GM23338 (cell line): Measurements from ENCODE around the gene SMYD3. TPM values are rescaled to one million over a fixed set of nuclear protein-coding genes. Genes with fewer than 3 reads are reported as not detected.

Source experiments
- ATAC-seq: fragments of 200-7000 bp; cut with Tn5 transposase; 3 replicates; pipeline ENCODE4 v1.9.1; 2020
- DNase-seq: peaks from one replicate; pipeline ENCODE4 v3.0.0-alpha.2; 2015; ENCODE audit warnings: low spot score
- H2AFZ ChIP-seq: fragments of 200-600 bp; sonication (generic); 2 replicates; pipeline ENCODE4 v1.8.0; 2016; ENCODE audit warnings: antibody characterized with exemption, mild to moderate bottlenecking, moderate library complexity
- H3F3A ChIP-seq: fragments of 200-600 bp; sonication (generic); replicated peaks from 2 replicates; pipeline ENCODE4 v1.8.0; 2017; ENCODE audit warnings: antibody characterized with exemption, mixed run types, low read depth
- H3K27ac ChIP-seq: fragments of 200-600 bp; sonication (generic); 2 replicates; pipeline ENCODE4 v1.6.1; 2016; ENCODE audit warnings: low read depth
- H3K27me3 ChIP-seq: fragments of 200-600 bp; sonication (generic); 2 replicates; pipeline ENCODE4 v1.8.0; 2016; ENCODE audit warnings: mild to moderate bottlenecking, mixed run types, moderate library complexity; ENCODE audit not compliant: insufficient read depth
- H3K36me3 ChIP-seq: fragments of 200-600 bp; sonication (generic); 2 replicates; pipeline ENCODE4 v1.8.0; 2016; ENCODE audit warnings: mild to moderate bottlenecking; ENCODE audit not compliant: insufficient read depth
- H3K4me1 ChIP-seq: fragments of 200-600 bp; sonication (generic); 2 replicates; pipeline ENCODE4 v1.8.0; 2016; ENCODE audit warnings: mild to moderate bottlenecking, moderate library complexity; ENCODE audit not compliant: insufficient read depth
- H3K4me2 ChIP-seq: fragments of 200-600 bp; sonication (generic); 2 replicates; pipeline ENCODE4 v1.7.1; 2017; ENCODE audit warnings: mixed run types
- H3K4me3 ChIP-seq: fragments of 200-600 bp; sonication (generic); 2 replicates; pipeline ENCODE4 v1.6.1; 2016; ENCODE audit warnings: mixed run types
- H3K79me2 ChIP-seq: fragments of 200-600 bp; sonication (generic); replicated peaks from 2 replicates; pipeline ENCODE4 v1.8.0; 2017; ENCODE audit warnings: mild to moderate bottlenecking; ENCODE audit not compliant: insufficient read depth
- H3K9me2 ChIP-seq: fragments of 200-600 bp; sonication (generic); 2 replicates; pipeline ENCODE4 v1.8.0; 2017; ENCODE audit not compliant: insufficient read depth
- H4K20me1 ChIP-seq: fragments of 200-600 bp; sonication (generic); replicated peaks from 2 replicates; pipeline ENCODE4 v1.8.0; 2017; ENCODE audit warnings: mild to moderate bottlenecking; ENCODE audit not compliant: insufficient read depth
- H3K27ac Mint-ChIP-seq: 2 replicates; pipeline ENCODE4 v1.8.0; 2020; ENCODE audit warnings: inconsistent platforms, mild to moderate bottlenecking, moderate library complexity, mixed read lengths
- H3K27me3 Mint-ChIP-seq: 3 replicates; pipeline ENCODE4 v1.8.0; 2022; ENCODE audit warnings: low read depth, mild to moderate bottlenecking, moderate library complexity, mixed read lengths, inconsistent platforms; ENCODE audit not compliant: insufficient read depth, poor library complexity
- H3K36me3 Mint-ChIP-seq: 3 replicates; pipeline ENCODE4 v1.8.0; 2021; ENCODE audit warnings: low read depth, mild to moderate bottlenecking, inconsistent platforms, moderate library complexity, mixed read lengths
- H3K4me1 Mint-ChIP-seq: 3 replicates; pipeline ENCODE4 v1.8.0; 2020; ENCODE audit warnings: mild to moderate bottlenecking, inconsistent platforms, mixed read lengths
- H3K4me3 Mint-ChIP-seq: 3 replicates; pipeline ENCODE4 v1.8.0; 2021; ENCODE audit warnings: moderate library complexity, mild to moderate bottlenecking, inconsistent platforms, mixed read lengths
- H3K9me3 Mint-ChIP-seq: 3 replicates; pipeline ENCODE4 v1.8.0; 2020; ENCODE audit warnings: moderate library complexity, mild to moderate bottlenecking, inconsistent platforms, mixed read lengths
- CREB1 ChIP-seq: fragments of 250-450 bp; sonication (Bioruptor Pico); IDR thresholded peaks from 2 replicates; pipeline ENCODE4 v1.5.0; 2020; ENCODE audit warnings: low read depth, mild to moderate bottlenecking, moderate library complexity
- ETS1 ChIP-seq: IDR thresholded peaks from 2 replicates; pipeline ENCODE4 v1.6.1; 2016; ENCODE audit warnings: antibody characterized with exemption
- EZH2 ChIP-seq: fragments of 200-600 bp; sonication (generic); IDR thresholded peaks from one replicate; pipeline ENCODE4 v1.8.0; 2017; ENCODE audit warnings: antibody characterized with exemption, mild to moderate bottlenecking, low read depth; ENCODE audit not compliant: unreplicated experiment
- EZH2phosphoT487 ChIP-seq: fragments of 200-600 bp; sonication (generic); IDR thresholded peaks from one replicate; pipeline ENCODE4 v1.8.1; 2018; ENCODE audit warnings: antibody characterized with exemption; ENCODE audit not compliant: unreplicated experiment
- JUNB ChIP-seq: IDR thresholded peaks from one replicate; pipeline ENCODE4 v1.6.1; 2016; ENCODE audit warnings: antibody characterized with exemption; ENCODE audit not compliant: unreplicated experiment
- POLR2AphosphoS5 ChIP-seq: IDR thresholded peaks from 2 replicates; pipeline ENCODE4 v1.6.1; 2016; ENCODE audit warnings: antibody characterized with exemption, low read depth
- polyA plus RNA-seq: library from polyadenylated mRNA; unstranded; fragments of >200 nt; fragmentation: Nextera tagmentation; extraction: Ambion mirVana; gene quantifications from 2 replicates; pipeline ENCODE4 v1.2.1, GENCODE V29; 2016
- total RNA-seq: library from RNA; depleted of rRNA; stranded (reverse); fragments of >200 nt; shearing (Covaris generic); gene quantifications from 2 replicates; pipeline ENCODE4 v1.2.3, GENCODE V29; 2014
- TF ChIP-seq, protein P1 (sequence below), 2 experiments: fragments of 200-600 bp in 1 of 2; sonication (generic) in 1 of 2; conservative IDR thresholded peaks; 2 replicates each; pipeline versions ENCODE4 v1.5.1 to v1.6.1; 2016 to 2017; ENCODE audit warnings: antibody characterized with exemption in 2 of 2, low read depth in 2 of 2, mild to moderate bottlenecking in 2 of 2, moderate library complexity in 1 of 2
- TF ChIP-seq, protein P2 (sequence below): IDR thresholded peaks from one replicate; pipeline ENCODE4 v1.6.1; 2018; ENCODE audit warnings: antibody characterized with exemption; ENCODE audit not compliant: unreplicated experiment
- TF ChIP-seq, protein P3 (sequence below): fragments of 250-450 bp; sonication (Bioruptor Pico); IDR thresholded peaks from 2 replicates; pipeline ENCODE4 v1.5.0; 2020; ENCODE audit warnings: mild to moderate bottlenecking, moderate library complexity

Gene SMYD3
- total and polyA plus RNA-seq, 2 experiments from 2014 or later = 31.8 to 34.4 TPM

DNA sequence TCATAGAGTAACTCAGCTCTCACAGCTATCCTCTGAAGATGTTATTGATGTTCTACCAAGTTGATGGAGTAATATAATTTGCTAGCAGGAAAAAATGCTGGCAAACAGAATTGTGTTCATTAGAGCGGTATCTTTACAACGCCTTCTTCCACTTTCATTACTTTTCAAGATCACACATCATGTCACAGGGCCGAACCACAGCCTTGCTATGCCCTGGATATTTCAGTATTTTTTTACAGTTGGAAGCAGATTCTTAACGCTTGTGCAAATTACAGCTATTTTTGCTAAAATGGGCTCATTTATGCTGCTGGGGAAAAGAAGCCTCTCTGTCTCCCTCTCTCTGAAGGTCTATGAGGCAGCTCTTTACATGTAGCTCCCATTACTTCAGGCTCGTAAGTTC lies 720.1 kb downstream of the SMYD3 start:
- Histone ChIP-seq H4K20me1 (no peaks in the 10 kb centered on the region), H3K79me2 (no peaks in the 10 kb centered on the region), H3F3A (no peaks in the 10 kb centered on the region), H3K9me2 (no peaks in the 10 kb centered on the region), H3K4me1 (no peaks in the 10 kb centered on the region), H2AFZ (no peak overlapping the region), H3K4me2 (no peak overlapping the region), H3K36me3 (no peaks in the 10 kb centered on the region), H3K27me3 (no peaks in the 10 kb centered on the region), H3K4me3 (no peak overlapping the region), H3K27ac (no peak overlapping the region)
- no peaks in the 10 kb centered on the region for H3K36me3 Mint-ChIP-seq
- H3K27ac Mint-ChIP-seq = no peak overlapping the region
- ATAC-seq (peak; percentile 40; the same call in 2 of the 3 replicates), DNase-seq (no peak)
- H3K9me3 Mint-ChIP-seq = no peaks in the 10 kb centered on the region
- TF ChIP-seq, protein P1, sequence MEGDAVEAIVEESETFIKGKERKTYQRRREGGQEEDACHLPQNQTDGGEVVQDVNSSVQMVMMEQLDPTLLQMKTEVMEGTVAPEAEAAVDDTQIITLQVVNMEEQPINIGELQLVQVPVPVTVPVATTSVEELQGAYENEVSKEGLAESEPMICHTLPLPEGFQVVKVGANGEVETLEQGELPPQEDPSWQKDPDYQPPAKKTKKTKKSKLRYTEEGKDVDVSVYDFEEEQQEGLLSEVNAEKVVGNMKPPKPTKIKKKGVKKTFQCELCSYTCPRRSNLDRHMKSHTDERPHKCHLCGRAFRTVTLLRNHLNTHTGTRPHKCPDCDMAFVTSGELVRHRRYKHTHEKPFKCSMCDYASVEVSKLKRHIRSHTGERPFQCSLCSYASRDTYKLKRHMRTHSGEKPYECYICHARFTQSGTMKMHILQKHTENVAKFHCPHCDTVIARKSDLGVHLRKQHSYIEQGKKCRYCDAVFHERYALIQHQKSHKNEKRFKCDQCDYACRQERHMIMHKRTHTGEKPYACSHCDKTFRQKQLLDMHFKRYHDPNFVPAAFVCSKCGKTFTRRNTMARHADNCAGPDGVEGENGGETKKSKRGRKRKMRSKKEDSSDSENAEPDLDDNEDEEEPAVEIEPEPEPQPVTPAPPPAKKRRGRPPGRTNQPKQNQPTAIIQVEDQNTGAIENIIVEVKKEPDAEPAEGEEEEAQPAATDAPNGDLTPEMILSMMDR (conservative IDR thresholded peaks at IDR 0.05; ENCODE audit: low read depth in 2 of 2) = no peak
- no peak for TF ChIP-seq EZH2
- TF ChIP-seq EZH2phosphoT487 = no peak
- no peak for TF ChIP-seq JUNB
- TF ChIP-seq, protein P2, sequence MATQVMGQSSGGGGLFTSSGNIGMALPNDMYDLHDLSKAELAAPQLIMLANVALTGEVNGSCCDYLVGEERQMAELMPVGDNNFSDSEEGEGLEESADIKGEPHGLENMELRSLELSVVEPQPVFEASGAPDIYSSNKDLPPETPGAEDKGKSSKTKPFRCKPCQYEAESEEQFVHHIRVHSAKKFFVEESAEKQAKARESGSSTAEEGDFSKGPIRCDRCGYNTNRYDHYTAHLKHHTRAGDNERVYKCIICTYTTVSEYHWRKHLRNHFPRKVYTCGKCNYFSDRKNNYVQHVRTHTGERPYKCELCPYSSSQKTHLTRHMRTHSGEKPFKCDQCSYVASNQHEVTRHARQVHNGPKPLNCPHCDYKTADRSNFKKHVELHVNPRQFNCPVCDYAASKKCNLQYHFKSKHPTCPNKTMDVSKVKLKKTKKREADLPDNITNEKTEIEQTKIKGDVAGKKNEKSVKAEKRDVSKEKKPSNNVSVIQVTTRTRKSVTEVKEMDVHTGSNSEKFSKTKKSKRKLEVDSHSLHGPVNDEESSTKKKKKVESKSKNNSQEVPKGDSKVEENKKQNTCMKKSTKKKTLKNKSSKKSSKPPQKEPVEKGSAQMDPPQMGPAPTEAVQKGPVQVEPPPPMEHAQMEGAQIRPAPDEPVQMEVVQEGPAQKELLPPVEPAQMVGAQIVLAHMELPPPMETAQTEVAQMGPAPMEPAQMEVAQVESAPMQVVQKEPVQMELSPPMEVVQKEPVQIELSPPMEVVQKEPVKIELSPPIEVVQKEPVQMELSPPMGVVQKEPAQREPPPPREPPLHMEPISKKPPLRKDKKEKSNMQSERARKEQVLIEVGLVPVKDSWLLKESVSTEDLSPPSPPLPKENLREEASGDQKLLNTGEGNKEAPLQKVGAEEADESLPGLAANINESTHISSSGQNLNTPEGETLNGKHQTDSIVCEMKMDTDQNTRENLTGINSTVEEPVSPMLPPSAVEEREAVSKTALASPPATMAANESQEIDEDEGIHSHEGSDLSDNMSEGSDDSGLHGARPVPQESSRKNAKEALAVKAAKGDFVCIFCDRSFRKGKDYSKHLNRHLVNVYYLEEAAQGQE = no peak
- TF ChIP-seq, protein P3, sequence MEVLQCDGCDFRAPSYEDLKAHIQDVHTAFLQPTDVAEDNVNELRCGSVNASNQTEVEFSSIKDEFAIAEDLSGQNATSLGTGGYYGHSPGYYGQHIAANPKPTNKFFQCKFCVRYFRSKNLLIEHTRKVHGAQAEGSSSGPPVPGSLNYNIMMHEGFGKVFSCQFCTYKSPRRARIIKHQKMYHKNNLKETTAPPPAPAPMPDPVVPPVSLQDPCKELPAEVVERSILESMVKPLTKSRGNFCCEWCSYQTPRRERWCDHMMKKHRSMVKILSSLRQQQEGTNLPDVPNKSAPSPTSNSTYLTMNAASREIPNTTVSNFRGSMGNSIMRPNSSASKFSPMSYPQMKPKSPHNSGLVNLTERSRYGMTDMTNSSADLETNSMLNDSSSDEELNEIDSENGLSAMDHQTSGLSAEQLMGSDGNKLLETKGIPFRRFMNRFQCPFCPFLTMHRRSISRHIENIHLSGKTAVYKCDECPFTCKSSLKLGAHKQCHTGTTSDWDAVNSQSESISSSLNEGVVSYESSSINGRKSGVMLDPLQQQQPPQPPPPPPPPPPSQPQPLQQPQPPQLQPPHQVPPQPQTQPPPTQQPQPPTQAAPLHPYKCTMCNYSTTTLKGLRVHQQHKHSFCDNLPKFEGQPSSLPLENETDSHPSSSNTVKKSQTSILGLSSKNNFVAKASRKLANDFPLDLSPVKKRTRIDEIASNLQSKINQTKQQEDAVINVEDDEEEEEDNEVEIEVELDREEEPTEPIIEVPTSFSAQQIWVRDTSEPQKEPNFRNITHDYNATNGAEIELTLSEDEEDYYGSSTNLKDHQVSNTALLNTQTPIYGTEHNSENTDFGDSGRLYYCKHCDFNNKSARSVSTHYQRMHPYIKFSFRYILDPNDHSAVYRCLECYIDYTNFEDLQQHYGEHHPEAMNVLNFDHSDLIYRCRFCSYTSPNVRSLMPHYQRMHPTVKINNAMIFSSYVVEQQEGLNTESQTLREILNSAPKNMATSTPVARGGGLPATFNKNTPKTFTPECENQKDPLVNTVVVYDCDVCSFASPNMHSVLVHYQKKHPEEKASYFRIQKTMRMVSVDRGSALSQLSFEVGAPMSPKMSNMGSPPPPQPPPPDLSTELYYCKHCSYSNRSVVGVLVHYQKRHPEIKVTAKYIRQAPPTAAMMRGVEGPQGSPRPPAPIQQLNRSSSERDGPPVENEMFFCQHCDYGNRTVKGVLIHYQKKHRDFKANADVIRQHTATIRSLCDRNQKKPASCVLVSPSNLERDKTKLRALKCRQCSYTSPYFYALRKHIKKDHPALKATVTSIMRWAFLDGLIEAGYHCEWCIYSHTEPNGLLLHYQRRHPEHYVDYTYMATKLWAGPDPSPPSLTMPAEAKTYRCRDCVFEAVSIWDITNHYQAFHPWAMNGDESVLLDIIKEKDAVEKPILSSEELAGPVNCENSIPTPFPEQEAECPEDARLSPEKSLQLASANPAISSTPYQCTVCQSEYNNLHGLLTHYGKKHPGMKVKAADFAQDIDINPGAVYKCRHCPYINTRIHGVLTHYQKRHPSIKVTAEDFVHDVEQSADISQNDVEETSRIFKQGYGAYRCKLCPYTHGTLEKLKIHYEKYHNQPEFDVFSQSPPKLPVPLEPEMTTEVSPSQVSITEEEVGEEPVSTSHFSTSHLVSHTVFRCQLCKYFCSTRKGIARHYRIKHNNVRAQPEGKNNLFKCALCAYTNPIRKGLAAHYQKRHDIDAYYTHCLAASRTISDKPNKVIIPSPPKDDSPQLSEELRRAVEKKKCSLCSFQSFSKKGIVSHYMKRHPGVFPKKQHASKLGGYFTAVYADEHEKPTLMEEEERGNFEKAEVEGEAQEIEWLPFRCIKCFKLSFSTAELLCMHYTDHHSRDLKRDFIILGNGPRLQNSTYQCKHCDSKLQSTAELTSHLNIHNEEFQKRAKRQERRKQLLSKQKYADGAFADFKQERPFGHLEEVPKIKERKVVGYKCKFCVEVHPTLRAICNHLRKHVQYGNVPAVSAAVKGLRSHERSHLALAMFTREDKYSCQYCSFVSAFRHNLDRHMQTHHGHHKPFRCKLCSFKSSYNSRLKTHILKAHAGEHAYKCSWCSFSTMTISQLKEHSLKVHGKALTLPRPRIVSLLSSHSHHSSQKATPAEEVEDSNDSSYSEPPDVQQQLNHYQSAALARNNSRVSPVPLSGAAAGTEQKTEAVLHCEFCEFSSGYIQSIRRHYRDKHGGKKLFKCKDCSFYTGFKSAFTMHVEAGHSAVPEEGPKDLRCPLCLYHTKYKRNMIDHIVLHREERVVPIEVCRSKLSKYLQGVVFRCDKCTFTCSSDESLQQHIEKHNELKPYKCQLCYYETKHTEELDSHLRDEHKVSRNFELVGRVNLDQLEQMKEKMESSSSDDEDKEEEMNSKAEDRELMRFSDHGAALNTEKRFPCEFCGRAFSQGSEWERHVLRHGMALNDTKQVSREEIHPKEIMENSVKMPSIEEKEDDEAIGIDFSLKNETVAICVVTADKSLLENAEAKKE (CRISPR knock-in tag) = no peak
- no peak for TF ChIP-seq POLR2AphosphoS5
- no peak for TF ChIP-seq ETS1
- no peak for TF ChIP-seq CREB1 (CRISPR knock-in tag)
- no peak overlapping the region for H3K4me3 Mint-ChIP-seq
- peaks cover 5% of the 10 kb centered on the region for H3K4me1 Mint-ChIP-seq
- H3K27me3 Mint-ChIP-seq = peaks cover 5% of the 10 kb centered on the region
